ENCODE measurements around the gene ASIC2.

ASIC2 gene

GRCh38 chr17:33055746-33056145 lies 237.3 kb downstream of the ASIC2 start:
- DNase-seq: no peak

- no peak for DNase-seq
Measured at GRCh38 chr17:33055171-33055611, 237.9 kb downstream of the ASIC2 start.

- no peak for DNase-seq
Measured at GRCh38 chr17:33054412-33054811, 238.7 kb downstream of the ASIC2 start.

GRCh38 chr17:33053676-33054075 lies 239.4 kb downstream of the ASIC2 start:
- no peak for DNase-seq

- no peak for DNase-seq
Measured at GRCh38 chr17:33052856-33053255, 240.2 kb downstream of the ASIC2 start.

GRCh38 chr17:33050611-33051140 lies 242.4 kb downstream of the ASIC2 start:
- no peak for DNase-seq

GRCh38 chr17:33049781-33050414 lies 243.2 kb downstream of the ASIC2 start:
- DNase-seq: no peak

- no peak for DNase-seq
Measured at GRCh38 chr17:33046361-33047255, 246.5 kb downstream of the ASIC2 start.

GRCh38 chr17:33045216-33045615 lies 247.9 kb downstream of the ASIC2 start:
- DNase-seq: no peak

- no peak for DNase-seq
Measured at GRCh38 chr17:33044771-33045170, 248.3 kb downstream of the ASIC2 start.

GRCh38 chr17:33040461-33040860 lies 252.6 kb downstream of the ASIC2 start:
- no peak for DNase-seq

- DNase-seq: no peak
Measured at GRCh38 chr17:33039874-33040273, 253.2 kb downstream of the ASIC2 start.

- DNase-seq: no peak
Measured at GRCh38 chr17:33038740-33039139, 254.4 kb downstream of the ASIC2 start.

GRCh38 chr17:33033176-33033575 lies 259.9 kb downstream of the ASIC2 start:
- no peak for DNase-seq

- DNase-seq: no peak
Measured at GRCh38 chr17:33028778-33029177, 264.3 kb downstream of the ASIC2 start.

GRCh38 chr17:33028061-33028460 lies 265.0 kb downstream of the ASIC2 start:
- no peak for DNase-seq

- no peak for DNase-seq
Measured at GRCh38 chr17:33024688-33025486, 268.2 kb downstream of the ASIC2 start.

- DNase-seq: no peak
Measured at GRCh38 chr17:33023790-33024189, 269.3 kb downstream of the ASIC2 start.

- DNase-seq: no peak
Measured at GRCh38 chr17:33021731-33022408, 271.2 kb downstream of the ASIC2 start.

GRCh38 chr17:33019161-33019890 lies 273.8 kb downstream of the ASIC2 start:
- DNase-seq: no peak

- no peak for DNase-seq
Measured at GRCh38 chr17:33017366-33017765, 275.7 kb downstream of the ASIC2 start.

GRCh38 chr17:33016920-33017319 lies 276.2 kb downstream of the ASIC2 start:
- no peak for DNase-seq
